Hepatocyte (in vitro differentiated cells): ENCODE data around the gene KLK11.

Source experiments
- EZH2 ChIP-seq: fragments of 200-600 bp; sonication (generic); IDR thresholded peaks from 2 replicates; pipeline ENCODE4 v1.6.1; 2016; ENCODE audit warnings: antibody characterized with exemption, mild to moderate bottlenecking, borderline replicate concordance
- TF ChIP-seq, protein P1 (sequence below): fragments of 200-600 bp; sonication (generic); IDR thresholded peaks from 2 replicates; pipeline ENCODE4 v1.5.1; 2016; ENCODE audit warnings: antibody characterized with exemption, mild to moderate bottlenecking; ENCODE audit not compliant: poor library complexity

DNA sequence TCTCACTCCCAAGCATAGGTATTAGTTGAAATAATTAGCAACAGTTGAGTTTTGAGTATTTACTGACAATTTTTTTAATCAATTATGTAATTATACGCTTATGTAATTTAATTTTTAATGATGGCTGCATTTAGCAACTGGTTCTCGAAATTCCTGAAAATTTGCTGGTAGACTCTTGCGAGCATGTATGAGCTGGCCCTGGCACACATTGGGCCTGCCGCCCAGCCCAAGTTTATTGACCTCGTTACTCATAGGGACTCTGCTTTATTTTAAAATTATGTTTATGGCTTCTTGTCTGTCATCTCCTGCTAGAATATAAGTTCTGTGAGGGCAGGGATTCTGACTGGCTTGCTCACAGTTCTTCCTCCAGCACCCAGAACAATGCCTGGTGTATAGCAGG is 49.6 kb upstream of the KLK11 start:
- TF ChIP-seq, protein P1, sequence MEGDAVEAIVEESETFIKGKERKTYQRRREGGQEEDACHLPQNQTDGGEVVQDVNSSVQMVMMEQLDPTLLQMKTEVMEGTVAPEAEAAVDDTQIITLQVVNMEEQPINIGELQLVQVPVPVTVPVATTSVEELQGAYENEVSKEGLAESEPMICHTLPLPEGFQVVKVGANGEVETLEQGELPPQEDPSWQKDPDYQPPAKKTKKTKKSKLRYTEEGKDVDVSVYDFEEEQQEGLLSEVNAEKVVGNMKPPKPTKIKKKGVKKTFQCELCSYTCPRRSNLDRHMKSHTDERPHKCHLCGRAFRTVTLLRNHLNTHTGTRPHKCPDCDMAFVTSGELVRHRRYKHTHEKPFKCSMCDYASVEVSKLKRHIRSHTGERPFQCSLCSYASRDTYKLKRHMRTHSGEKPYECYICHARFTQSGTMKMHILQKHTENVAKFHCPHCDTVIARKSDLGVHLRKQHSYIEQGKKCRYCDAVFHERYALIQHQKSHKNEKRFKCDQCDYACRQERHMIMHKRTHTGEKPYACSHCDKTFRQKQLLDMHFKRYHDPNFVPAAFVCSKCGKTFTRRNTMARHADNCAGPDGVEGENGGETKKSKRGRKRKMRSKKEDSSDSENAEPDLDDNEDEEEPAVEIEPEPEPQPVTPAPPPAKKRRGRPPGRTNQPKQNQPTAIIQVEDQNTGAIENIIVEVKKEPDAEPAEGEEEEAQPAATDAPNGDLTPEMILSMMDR: no peak
- no peak for TF ChIP-seq EZH2
